Natural killer cell (primary cell): Measurements from ENCODE around the gene NOSTRIN. TPM values are rescaled to one million over a fixed set of nuclear protein-coding genes. Genes with fewer than 3 reads are reported as not detected.

ENCODE experiments used
- ATAC-seq, 3 donors: fragments of 150-1000 bp in 2 of 3; fragments of 200-7000 bp in 1 of 3; cut with Tn5 transposase; 1 replicate in 1 of 3; 2 replicates in 2 of 3; pipeline ENCODE4 v1.10.0; 2021; ENCODE audit warnings: mild to moderate bottlenecking in 2 of 3, moderate library complexity in 2 of 3
- DNase-seq, 2 donors: peaks; one replicate each; pipeline versions ENCODE4 v3.0.0 to v3.0.0-alpha.2; 2013 to 2021; ENCODE audit warnings: mixed read lengths in 1 of 2
- H3K27ac ChIP-seq: one replicate; pipeline ENCODE4 v1.5.1; 2013; ENCODE audit warnings: mild to moderate bottlenecking, low read length
- H3K27me3 ChIP-seq: one replicate; pipeline ENCODE4 v1.6.1; 2013; ENCODE audit warnings: low read length; ENCODE audit not compliant: control insufficient read depth, insufficient read depth
- H3K36me3 ChIP-seq: one replicate; pipeline ENCODE4 v1.6.1; 2013; ENCODE audit warnings: low read length; ENCODE audit not compliant: control insufficient read depth, insufficient read depth
- H3K4me1 ChIP-seq: one replicate; pipeline ENCODE4 v1.6.1; 2013; ENCODE audit warnings: low read length; ENCODE audit not compliant: control insufficient read depth, insufficient read depth
- H3K4me3 ChIP-seq: one replicate; pipeline ENCODE4 v1.5.1; 2013; ENCODE audit warnings: low read length
- H3K9me3 ChIP-seq: one replicate; pipeline ENCODE4 v1.6.1; 2013; ENCODE audit warnings: low read length; ENCODE audit not compliant: control insufficient read depth, insufficient read depth
- H3K27ac Mint-ChIP-seq, 2 donors: one replicate each; pipeline ENCODE4 v1.8.0; 2022; ENCODE audit warnings: mild to moderate bottlenecking in 2 of 2, mixed read lengths in 2 of 2, moderate library complexity in 1 of 2
- H3K27me3 Mint-ChIP-seq, 2 donors: one replicate each; pipeline ENCODE4 v1.8.0; 2022; ENCODE audit warnings: low read depth in 2 of 2, mixed read lengths in 2 of 2
- H3K36me3 Mint-ChIP-seq: one replicate; pipeline ENCODE4 v1.8.0; 2022; ENCODE audit warnings: mixed read lengths
- H3K4me1 Mint-ChIP-seq, 2 donors: one replicate each; pipeline ENCODE4 v1.8.0; 2022; ENCODE audit warnings: mixed read lengths in 2 of 2
- H3K4me3 Mint-ChIP-seq: one replicate; pipeline ENCODE4 v1.8.0; 2022; ENCODE audit warnings: mild to moderate bottlenecking, moderate library complexity, mixed read lengths
- H3K9me3 Mint-ChIP-seq, 2 donors: one replicate each; pipeline ENCODE4 v1.8.0; 2022; ENCODE audit warnings: mixed read lengths in 2 of 2
- WGBS: methylation state at CpG from one replicate; pipeline ENCODE4 v1.1.7; 2013; ENCODE audit warnings: missing lambda C conversion rate; ENCODE audit not compliant: insufficient coverage; 5-methylcytosine and 5-hydroxymethylcytosine counted together
- intact Hi-C: fragments of 100-400 bp; cut with micrococcal nuclease; formaldehyde crosslinking; loops from one replicate; pipeline ENCODE4 v1.14.2; 2022
- total RNA-seq, 4 donors: library from RNA; stranded (reverse); fragments of 120-200 nt in 1 of 4; gene quantifications; one replicate each; pipeline versions ENCODE4 v1.2.3 to v1.2.4, GENCODE V29; 2013 to 2022
- TF ChIP-seq, protein P1 (sequence below): fragments of 200-600 bp; IDR thresholded peaks from one replicate; pipeline ENCODE4 v1.8.0; 2022; ENCODE audit warnings: antibody characterized with exemption

NOSTRIN gene
- total RNA-seq, 3 donors from 2014 or later (not counting 1 experiment from before 2014, with no cell fraction given), result 0.18 TPM; not detected in 2

DNA sequence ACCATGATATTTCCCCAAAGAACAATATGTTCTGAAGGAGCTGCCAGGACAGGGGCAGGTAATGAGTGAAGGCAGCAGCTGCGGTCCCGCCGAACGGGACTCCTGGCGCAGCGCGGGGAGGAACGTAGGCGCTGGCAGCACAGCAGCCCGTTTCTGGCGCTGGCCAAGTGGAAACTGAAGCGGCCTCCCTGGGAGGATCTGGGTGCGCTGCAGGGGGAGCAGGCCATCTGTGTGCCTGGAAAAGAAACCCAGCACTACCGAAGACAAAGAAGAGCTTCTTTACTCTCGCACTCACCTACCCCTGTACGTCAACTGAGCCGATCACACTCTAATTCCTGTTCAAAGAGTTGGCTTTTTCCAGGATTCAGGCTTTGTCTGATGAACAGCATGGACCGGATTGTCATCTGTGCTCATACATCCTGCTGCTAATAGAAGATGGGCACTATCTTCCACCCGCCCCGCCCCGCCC is 110.5 kb downstream of the NOSTRIN start:
- Mint-ChIP-seq H3K27ac (no peak overlapping the region), H3K27me3 (peaks cover 26 to 50% of the 10 kb centered on the region in 2 donors), H3K4me1 (peaks cover 5 to 6% of the 10 kb centered on the region in 2 donors), H3K4me3 (no peak overlapping the region), H3K36me3 (no peaks in the 10 kb centered on the region), H3K9me3 (no peaks in the 10 kb centered on the region)
- H3K9me3 ChIP-seq, result no peaks in the 10 kb centered on the region
- no peak for DNase-seq
- intact Hi-C loops, result no loop called here
- H3K4me1 ChIP-seq, result peaks cover 4% of the 10 kb centered on the region
- no peaks in the 10 kb centered on the region for H3K36me3 ChIP-seq
- peak in 1 of 3 donors; percentile 40 for ATAC-seq
- peaks cover 11% of the 10 kb centered on the region for H3K27me3 ChIP-seq
- no peak overlapping the region for H3K4me3 ChIP-seq
- H3K27ac ChIP-seq, result no peak overlapping the region
- TF ChIP-seq, protein P1, sequence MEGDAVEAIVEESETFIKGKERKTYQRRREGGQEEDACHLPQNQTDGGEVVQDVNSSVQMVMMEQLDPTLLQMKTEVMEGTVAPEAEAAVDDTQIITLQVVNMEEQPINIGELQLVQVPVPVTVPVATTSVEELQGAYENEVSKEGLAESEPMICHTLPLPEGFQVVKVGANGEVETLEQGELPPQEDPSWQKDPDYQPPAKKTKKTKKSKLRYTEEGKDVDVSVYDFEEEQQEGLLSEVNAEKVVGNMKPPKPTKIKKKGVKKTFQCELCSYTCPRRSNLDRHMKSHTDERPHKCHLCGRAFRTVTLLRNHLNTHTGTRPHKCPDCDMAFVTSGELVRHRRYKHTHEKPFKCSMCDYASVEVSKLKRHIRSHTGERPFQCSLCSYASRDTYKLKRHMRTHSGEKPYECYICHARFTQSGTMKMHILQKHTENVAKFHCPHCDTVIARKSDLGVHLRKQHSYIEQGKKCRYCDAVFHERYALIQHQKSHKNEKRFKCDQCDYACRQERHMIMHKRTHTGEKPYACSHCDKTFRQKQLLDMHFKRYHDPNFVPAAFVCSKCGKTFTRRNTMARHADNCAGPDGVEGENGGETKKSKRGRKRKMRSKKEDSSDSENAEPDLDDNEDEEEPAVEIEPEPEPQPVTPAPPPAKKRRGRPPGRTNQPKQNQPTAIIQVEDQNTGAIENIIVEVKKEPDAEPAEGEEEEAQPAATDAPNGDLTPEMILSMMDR, result no peak
- WGBS, result 41% methylated on average over 21 of the region's 21 CpGs

DNA sequence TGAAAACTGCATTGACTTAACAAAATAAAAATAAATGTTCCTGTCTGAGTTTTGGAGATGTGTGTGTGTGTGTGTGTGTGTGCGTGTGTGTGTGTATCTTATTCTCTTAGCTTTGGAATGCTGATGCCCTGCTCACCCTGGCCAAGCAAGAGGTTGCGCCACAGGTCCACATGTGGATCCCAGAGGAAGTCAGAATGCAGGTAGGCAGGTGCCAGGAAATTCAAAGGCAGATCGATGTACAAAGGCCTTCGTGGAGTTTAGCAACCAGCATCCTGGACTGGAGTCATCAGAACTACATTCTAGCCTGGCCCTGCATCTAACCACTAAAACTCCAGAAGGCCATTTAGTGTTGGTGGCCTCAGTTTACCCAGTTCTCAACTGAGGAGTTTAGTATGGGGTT is 111.1 kb downstream of the NOSTRIN start:
- H3K9me3 Mint-ChIP-seq, result no peaks in the 10 kb centered on the region
- Histone ChIP-seq H3K36me3 (no peaks in the 10 kb centered on the region), H3K27ac (no peak overlapping the region), H3K9me3 (no peaks in the 10 kb centered on the region), H3K4me3 (no peak overlapping the region), H3K4me1 (peaks cover 4% of the 10 kb centered on the region), H3K27me3 (peaks cover 11% of the 10 kb centered on the region)
- intact Hi-C loops, result no loop called here
- TF ChIP-seq, protein P1, result no peak
- ATAC-seq (no peak), DNase-seq (no peak)
- H3K36me3 Mint-ChIP-seq, result no peaks in the 10 kb centered on the region
- H3K4me1 Mint-ChIP-seq, result peaks cover 5 to 6% of the 10 kb centered on the region in 2 donors
- no peak overlapping the region for H3K4me3 Mint-ChIP-seq
- no peak overlapping the region for H3K27ac Mint-ChIP-seq
- WGBS, result 90% methylated on average over 4 of the region's 4 CpGs
- H3K27me3 Mint-ChIP-seq, result peaks cover 26 to 44% of the 10 kb centered on the region in 2 donors

Other genes with a start within 250 kb of the NOSTRIN start
- gene SPC25, start 87.8 kb downstream of the NOSTRIN start, total RNA-seq, result 1 to 10 TPM in 1 of 3 donors, under 1 TPM in 1, not detected in 1; 0.45 to 1.0 TPM
- not detected for gene G6PC2, start 98.7 kb downstream of the NOSTRIN start, total RNA-seq
- gene ABCB11, start 228.7 kb downstream of the NOSTRIN start, total RNA-seq, result under 1 TPM; 0.07 to 0.48 (median 0.07) TPM